Vagina (tissue), 2 donors: ENCODE measurements around the gene HAO1.

Source experiments
- POLR2A ChIP-seq, 2 donors: fragments of 450-650 bp; IDR thresholded peaks; one replicate each; pipeline ENCODE4 v1.6.1; 2017; ENCODE audit warnings: antibody characterized with exemption in 2 of 2, mild to moderate bottlenecking in 2 of 2, moderate library complexity in 2 of 2
- POLR2AphosphoS5 ChIP-seq, 2 donors: sonication (generic); formaldehyde crosslinking; IDR thresholded peaks; one replicate each; pipeline ENCODE4 v1.9.0; 2017; ENCODE audit warnings: antibody characterized with exemption in 2 of 2, mild to moderate bottlenecking in 2 of 2, low read depth in 1 of 2; ENCODE audit not compliant: insufficient read depth in 1 of 2
- TF ChIP-seq, protein P1 (sequence below), 3 experiments: fragments of 450-650 bp in 2 of 3; fragments of 200-600 bp in 1 of 3; sonication (generic) in 1 of 3; IDR thresholded peaks; one replicate each; pipeline ENCODE4 v1.5.1; 2017 to 2019; ENCODE audit warnings: antibody characterized with exemption in 3 of 3, mild to moderate bottlenecking in 2 of 3, moderate library complexity in 2 of 3

DNA sequence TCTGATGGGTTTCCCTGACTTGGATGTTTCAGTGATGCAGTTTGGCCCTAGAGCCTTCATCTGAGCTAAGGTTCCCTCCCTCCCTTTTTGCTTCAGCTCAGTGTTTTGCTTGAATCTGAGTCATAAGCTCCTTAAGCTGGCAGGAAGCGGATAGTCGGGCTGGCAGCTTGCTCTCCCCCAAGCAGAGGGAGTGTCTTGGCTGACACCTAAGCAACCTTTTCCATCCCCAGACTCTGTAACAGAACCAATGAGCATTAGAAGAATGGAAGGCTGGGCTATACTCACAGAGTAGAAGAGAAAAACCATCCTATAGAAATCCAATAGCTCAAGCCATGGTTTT, 98.3 kb downstream of the HAO1 start:
- TF ChIP-seq, protein P1, sequence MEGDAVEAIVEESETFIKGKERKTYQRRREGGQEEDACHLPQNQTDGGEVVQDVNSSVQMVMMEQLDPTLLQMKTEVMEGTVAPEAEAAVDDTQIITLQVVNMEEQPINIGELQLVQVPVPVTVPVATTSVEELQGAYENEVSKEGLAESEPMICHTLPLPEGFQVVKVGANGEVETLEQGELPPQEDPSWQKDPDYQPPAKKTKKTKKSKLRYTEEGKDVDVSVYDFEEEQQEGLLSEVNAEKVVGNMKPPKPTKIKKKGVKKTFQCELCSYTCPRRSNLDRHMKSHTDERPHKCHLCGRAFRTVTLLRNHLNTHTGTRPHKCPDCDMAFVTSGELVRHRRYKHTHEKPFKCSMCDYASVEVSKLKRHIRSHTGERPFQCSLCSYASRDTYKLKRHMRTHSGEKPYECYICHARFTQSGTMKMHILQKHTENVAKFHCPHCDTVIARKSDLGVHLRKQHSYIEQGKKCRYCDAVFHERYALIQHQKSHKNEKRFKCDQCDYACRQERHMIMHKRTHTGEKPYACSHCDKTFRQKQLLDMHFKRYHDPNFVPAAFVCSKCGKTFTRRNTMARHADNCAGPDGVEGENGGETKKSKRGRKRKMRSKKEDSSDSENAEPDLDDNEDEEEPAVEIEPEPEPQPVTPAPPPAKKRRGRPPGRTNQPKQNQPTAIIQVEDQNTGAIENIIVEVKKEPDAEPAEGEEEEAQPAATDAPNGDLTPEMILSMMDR (IDR thresholded peaks at IDR 0.05): no peak
- TF ChIP-seq POLR2AphosphoS5 (IDR thresholded peaks at IDR 0.05; ENCODE audit: insufficient read depth in 1 of 2, low read depth in 1 of 2): no peak
- TF ChIP-seq POLR2A (IDR thresholded peaks at IDR 0.05): no peak
